HepG2 (cell line): Measurements from ENCODE around the gene TMIGD3. TPM values are rescaled to one million over a fixed set of nuclear protein-coding genes. Genes with fewer than 3 reads are reported as not detected.
A peak's percentile ranks its signal among the peaks of the same experiment; 100 is the strongest.

Experiments used
- FIP1L1 ChIP-seq: fragments of 200-400 bp; formaldehyde crosslinking; IDR thresholded peaks from 2 replicates; pipeline ENCODE4 v1.6.1; 2018; ENCODE audit warnings: low read depth, mild to moderate bottlenecking, low read length, moderate library complexity, borderline replicate concordance; ENCODE audit not compliant: insufficient read depth
- HNRNPUL1 ChIP-seq: fragments of 200-400 bp; formaldehyde crosslinking; IDR thresholded peaks from 2 replicates; pipeline ENCODE4 v1.6.1; 2017; ENCODE audit warnings: low read depth, mild to moderate bottlenecking, low read length, moderate library complexity
- JUNB ChIP-seq: sonication (generic); formaldehyde crosslinking; IDR thresholded peaks from 2 replicates; pipeline ENCODE4 v1.8.0; 2022; ENCODE audit warnings: missing genetic modification reagents, mild to moderate bottlenecking, borderline replicate concordance
- SOX6 ChIP-seq, 2 experiments: fragments of 450-650 bp in 1 of 2; sonication (generic) in 1 of 2; formaldehyde crosslinking in 1 of 2; IDR thresholded peaks; 2 replicates each; pipeline versions ENCODE4 v1.4.0 to v1.6.1; 2017 to 2020; ENCODE audit warnings: antibody characterized with exemption in 1 of 2, mild to moderate bottlenecking in 1 of 2, missing genetic modification reagents in 1 of 2
- TCF12 ChIP-seq, 2 experiments: fragments of 450-650 bp in 1 of 2; sonication (generic) in 1 of 2; formaldehyde crosslinking in 1 of 2; IDR thresholded peaks; 2 replicates each; pipeline versions ENCODE4 v1.6.1 to v1.8.0; 2017 to 2022; ENCODE audit warnings: antibody characterized with exemption in 1 of 2, mild to moderate bottlenecking in 1 of 2, missing genetic modification reagents in 1 of 2, moderate library complexity in 1 of 2
- ZBTB43 ChIP-seq: sonication (generic); formaldehyde crosslinking; conservative IDR thresholded peaks from 2 replicates; pipeline ENCODE4 v1.4.0; 2020; ENCODE audit warnings: missing genetic modification reagents
- ZFP41 ChIP-seq: sonication (generic); formaldehyde crosslinking; IDR thresholded peaks from 2 replicates; pipeline ENCODE4 v1.4.0; 2020; ENCODE audit warnings: mild to moderate bottlenecking, missing genetic modification reagents, borderline replicate concordance
- ZNF609 ChIP-seq: sonication (generic); formaldehyde crosslinking; IDR thresholded peaks from 2 replicates; pipeline ENCODE4 v1.4.0; 2020; ENCODE audit warnings: mild to moderate bottlenecking, missing genetic modification reagents, borderline replicate concordance
- ZNF619 ChIP-seq: sonication (generic); formaldehyde crosslinking; IDR thresholded peaks from 2 replicates; pipeline ENCODE4 v1.4.0; 2020; ENCODE audit warnings: mild to moderate bottlenecking, missing genetic modification reagents
- ZNF660 ChIP-seq: sonication (generic); formaldehyde crosslinking; IDR thresholded peaks from 2 replicates; pipeline ENCODE4 v1.5.1; 2020; ENCODE audit warnings: mild to moderate bottlenecking, low read depth, missing genetic modification reagents, borderline replicate concordance
- ZNF710 ChIP-seq: sonication (generic); formaldehyde crosslinking; IDR thresholded peaks from 2 replicates; pipeline ENCODE4 v1.5.0; 2020; ENCODE audit warnings: mild to moderate bottlenecking, missing genetic modification reagents, borderline replicate concordance
- polyA plus RNA-seq, 8 experiments: library from polyadenylated mRNA; depleted of rRNA in 3 of 8; stranded (reverse) in 7 of 8; unstranded in 1 of 8; fragments of >200 nt; fragmentation: Illumina TruSeq in 4 of 8; extraction: Trizol in 4 of 8; gene quantifications; 2 replicates each; pipeline versions ENCODE4 v1.2.1 to v1.2.3, GENCODE V29; 2011 to 2016; ENCODE audit warnings: low read depth in 4 of 8, missing spikeins in 1 of 8, mixed read lengths in 1 of 8; ENCODE audit not compliant: insufficient read depth in 1 of 8
- total RNA-seq, 5 experiments: library from RNA; depleted of rRNA; stranded (reverse); fragments of >200 nt; fragmentation: Illumina TruSeq; extraction: Trizol; gene quantifications; 2 replicates each; pipeline ENCODE4 v1.2.3, GENCODE V29; 2016; ENCODE audit warnings: low read depth in 1 of 5
- TF ChIP-seq, protein P1 (sequence below): sonication (generic); formaldehyde crosslinking; IDR thresholded peaks from 2 replicates; pipeline ENCODE4 v1.5.0; 2020; ENCODE audit warnings: mild to moderate bottlenecking, missing genetic modification reagents
- TF ChIP-seq, protein P2 (sequence below): sonication (generic); formaldehyde crosslinking; conservative IDR thresholded peaks from 2 replicates; pipeline ENCODE4 v1.8.0; 2022; ENCODE audit warnings: missing genetic modification reagents
- TF ChIP-seq, protein P3 (sequence below): sonication (generic); formaldehyde crosslinking; IDR thresholded peaks from 2 replicates; pipeline ENCODE4 v1.4.0; 2020; ENCODE audit warnings: mild to moderate bottlenecking, missing genetic modification reagents

The TMIGD3 gene
- total and polyA plus RNA-seq, 2 of the 13 experiments (the other 11 are each of a cell fraction or from before 2014, with no cell fraction given) = not detected

DNA sequence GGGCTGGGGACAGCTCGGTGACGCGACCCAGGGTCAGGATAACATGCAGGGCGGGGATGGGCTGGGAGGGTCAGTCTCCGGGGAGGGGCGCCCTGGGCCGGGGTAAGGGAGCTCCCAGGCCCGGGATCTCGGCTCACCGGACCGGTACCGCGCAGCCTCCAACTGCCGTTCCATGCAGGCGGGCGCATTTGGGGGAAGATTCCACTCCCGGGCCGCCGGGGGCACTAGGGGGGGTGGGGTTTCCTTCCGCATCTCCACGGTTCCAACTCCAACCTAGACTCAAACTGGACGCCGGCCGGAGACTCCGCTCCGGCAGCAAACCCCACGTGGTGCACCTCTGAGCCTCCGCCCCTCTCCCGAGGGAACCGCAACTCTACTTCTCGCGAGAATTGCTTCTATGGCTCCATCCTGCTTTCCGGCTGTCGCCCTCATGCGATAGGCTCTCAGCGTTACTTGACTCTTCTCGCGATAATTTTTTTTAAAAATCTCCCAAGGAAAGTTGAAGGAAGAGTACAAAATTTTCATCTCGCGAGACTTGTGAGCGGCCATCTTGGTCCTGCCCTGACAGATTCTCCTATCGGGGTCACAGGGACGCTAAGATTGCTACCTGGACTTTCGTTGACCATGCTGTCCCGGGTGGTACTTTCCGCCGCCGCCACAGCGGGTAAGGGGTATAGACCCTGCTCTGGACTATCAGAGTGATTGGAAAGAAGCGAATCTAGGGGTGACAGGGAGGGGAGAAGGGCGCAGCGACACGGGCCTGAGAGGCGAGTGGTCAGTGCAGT is 54.3 kb downstream of the TMIGD3 start, which contains the start of the genes ATP5PB and WDR77 (continued):
- no peak for TF ChIP-seq ZNF609 (CRISPR knock-in tag)
- no peak for TF ChIP-seq ZNF660 (CRISPR knock-in tag)
- no peak for TF ChIP-seq FIP1L1
- TF ChIP-seq ZNF710 (CRISPR knock-in tag) = no peak
- no peak for TF ChIP-seq TCF12 (IDR thresholded peaks at IDR 0.05)
- no peak for TF ChIP-seq TCF12 (CRISPR knock-in tag; IDR thresholded peaks at IDR 0.05)
- TF ChIP-seq SOX6 (IDR thresholded peaks at IDR 0.05) = no peak
- no peak; the same call in 1 of the 2 replicates for TF ChIP-seq SOX6 (CRISPR knock-in tag; IDR thresholded peaks at IDR 0.05)
- TF ChIP-seq JUNB (CRISPR knock-in tag) = peak; percentile 38; the same call in 1 of the 2 replicates
- TF ChIP-seq, protein P1, sequence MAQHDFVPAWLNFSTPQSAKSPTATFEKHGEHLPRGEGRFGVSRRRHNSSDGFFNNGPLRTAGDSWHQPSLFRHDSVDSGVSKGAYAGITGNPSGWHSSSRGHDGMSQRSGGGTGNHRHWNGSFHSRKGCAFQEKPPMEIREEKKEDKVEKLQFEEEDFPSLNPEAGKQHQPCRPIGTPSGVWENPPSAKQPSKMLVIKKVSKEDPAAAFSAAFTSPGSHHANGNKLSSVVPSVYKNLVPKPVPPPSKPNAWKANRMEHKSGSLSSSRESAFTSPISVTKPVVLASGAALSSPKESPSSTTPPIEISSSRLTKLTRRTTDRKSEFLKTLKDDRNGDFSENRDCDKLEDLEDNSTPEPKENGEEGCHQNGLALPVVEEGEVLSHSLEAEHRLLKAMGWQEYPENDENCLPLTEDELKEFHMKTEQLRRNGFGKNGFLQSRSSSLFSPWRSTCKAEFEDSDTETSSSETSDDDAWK (CRISPR knock-in tag) = no peak
- TF ChIP-seq, protein P2, sequence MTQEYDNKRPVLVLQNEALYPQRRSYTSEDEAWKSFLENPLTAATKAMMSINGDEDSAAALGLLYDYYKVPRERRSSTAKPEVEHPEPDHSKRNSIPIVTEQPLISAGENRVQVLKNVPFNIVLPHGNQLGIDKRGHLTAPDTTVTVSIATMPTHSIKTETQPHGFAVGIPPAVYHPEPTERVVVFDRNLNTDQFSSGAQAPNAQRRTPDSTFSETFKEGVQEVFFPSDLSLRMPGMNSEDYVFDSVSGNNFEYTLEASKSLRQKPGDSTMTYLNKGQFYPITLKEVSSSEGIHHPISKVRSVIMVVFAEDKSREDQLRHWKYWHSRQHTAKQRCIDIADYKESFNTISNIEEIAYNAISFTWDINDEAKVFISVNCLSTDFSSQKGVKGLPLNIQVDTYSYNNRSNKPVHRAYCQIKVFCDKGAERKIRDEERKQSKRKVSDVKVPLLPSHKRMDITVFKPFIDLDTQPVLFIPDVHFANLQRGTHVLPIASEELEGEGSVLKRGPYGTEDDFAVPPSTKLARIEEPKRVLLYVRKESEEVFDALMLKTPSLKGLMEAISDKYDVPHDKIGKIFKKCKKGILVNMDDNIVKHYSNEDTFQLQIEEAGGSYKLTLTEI (CRISPR knock-in tag) = no peak
- TF ChIP-seq HNRNPUL1 = no peak
- TF ChIP-seq, protein P3, sequence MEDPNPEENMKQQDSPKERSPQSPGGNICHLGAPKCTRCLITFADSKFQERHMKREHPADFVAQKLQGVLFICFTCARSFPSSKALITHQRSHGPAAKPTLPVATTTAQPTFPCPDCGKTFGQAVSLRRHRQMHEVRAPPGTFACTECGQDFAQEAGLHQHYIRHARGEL (CRISPR knock-in tag) = no peak
- peak; percentile 15; the same call in 1 of the 2 replicates for TF ChIP-seq ZFP41 (CRISPR knock-in tag)
- no peak for TF ChIP-seq ZNF619 (CRISPR knock-in tag)
- no peak for TF ChIP-seq ZBTB43 (CRISPR knock-in tag)
